ENCODE data around the gene WIPF1.
A peak's percentile ranks its signal among the peaks of the same experiment; 100 is the strongest.

WIPF1 gene

GRCh38 chr2:174563530-174564282 lies 33.9 kb downstream of the WIPF1 start:
- no peak for DNase-seq
- Histone ChIP-seq H3K36me3 (ENCODE audit: control insufficient read depth, insufficient read depth, low read length) (peaks cover 83% of the 10 kb centered on the region), H3K9me3 (ENCODE audit: control insufficient read depth, low read length) (no peaks in the 10 kb centered on the region), H3K4me1 (ENCODE audit: control insufficient read depth, insufficient read depth, low read length, poor library complexity, severe bottlenecking) (no peaks in the 10 kb centered on the region), H3K27ac (ENCODE audit: insufficient read depth, low read length, poor library complexity, severe bottlenecking) (no peak overlapping the region), H3K4me3 (ENCODE audit: insufficient read depth, low read depth, low read length, poor library complexity, severe bottlenecking) (no peak overlapping the region), H3K27me3 (replicated peaks; ENCODE audit: control insufficient read depth, insufficient read depth, low read length, poor library complexity, severe bottlenecking) (no peaks in the 10 kb centered on the region)

DNA sequence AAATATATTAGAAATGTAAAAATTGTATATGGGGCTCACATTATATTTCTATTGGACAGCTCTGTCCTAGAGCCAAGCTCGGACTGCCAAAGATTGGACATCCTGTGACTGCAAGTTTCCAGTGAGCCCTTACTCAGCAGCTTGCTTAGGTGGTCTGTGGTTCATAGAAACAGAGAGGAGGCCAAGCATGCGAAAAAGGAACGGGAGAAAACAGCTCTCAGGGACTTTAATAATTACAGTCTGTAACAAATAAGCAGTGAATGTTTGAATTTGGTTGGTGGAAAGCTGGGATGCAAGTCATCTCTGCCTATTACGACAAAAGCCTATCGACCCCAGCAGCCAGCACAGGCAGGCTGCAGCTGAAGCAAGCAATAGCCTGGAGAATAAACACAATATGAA lies 35.6 kb downstream of the WIPF1 start:
- peaks cover 72% of the 10 kb centered on the region for H3K36me3 ChIP-seq (ENCODE audit: control insufficient read depth, insufficient read depth, low read length)
- H3K4me3 ChIP-seq (ENCODE audit: insufficient read depth, low read depth, low read length, poor library complexity, severe bottlenecking): no peak overlapping the region
- no peak for DNase-seq
- no peaks in the 10 kb centered on the region for H3K27me3 ChIP-seq (replicated peaks; ENCODE audit: control insufficient read depth, insufficient read depth, low read length, poor library complexity, severe bottlenecking)
- H3K9me3 ChIP-seq (ENCODE audit: control insufficient read depth, low read length): no peaks in the 10 kb centered on the region
- no peak overlapping the region for H3K27ac ChIP-seq (ENCODE audit: insufficient read depth, low read length, poor library complexity, severe bottlenecking)
- H3K4me1 ChIP-seq (ENCODE audit: control insufficient read depth, insufficient read depth, low read length, poor library complexity, severe bottlenecking): no peaks in the 10 kb centered on the region

DNA sequence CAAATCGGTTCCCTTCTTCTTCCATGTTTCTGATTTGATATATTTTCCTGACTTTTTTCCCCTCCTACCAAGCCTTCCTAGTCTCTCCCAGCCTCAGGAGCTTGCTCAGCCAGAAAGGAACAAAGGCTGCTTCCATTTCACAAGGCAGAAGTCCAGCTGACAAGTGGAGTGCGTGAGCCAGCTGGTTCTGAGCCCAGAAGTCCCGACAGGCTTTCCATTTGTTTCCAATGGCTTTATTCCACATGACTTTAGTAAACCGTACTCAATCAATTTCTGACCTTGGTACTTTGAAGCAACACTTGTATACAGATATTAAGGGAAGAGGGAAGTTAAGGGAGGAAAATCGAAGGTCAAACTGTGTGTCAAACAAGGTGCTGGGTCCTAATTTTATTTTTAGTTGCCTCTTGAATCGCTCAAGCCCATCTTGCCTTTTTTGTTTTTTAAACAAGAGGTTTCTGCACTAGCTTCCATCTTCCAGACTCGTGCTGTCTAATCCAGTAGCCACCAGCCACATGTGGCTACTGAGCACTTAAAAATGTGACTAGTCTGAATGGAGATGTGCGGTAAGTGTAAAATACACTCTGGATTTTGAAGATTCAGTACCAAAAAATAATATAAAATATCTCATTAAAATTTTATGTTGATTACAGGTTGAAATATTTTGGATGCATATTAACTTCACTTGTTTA lies 36.2 kb downstream of the WIPF1 start:
- Histone ChIP-seq H3K27ac (ENCODE audit: insufficient read depth, low read length, poor library complexity, severe bottlenecking) (no peak overlapping the region), H3K4me1 (ENCODE audit: control insufficient read depth, insufficient read depth, low read length, poor library complexity, severe bottlenecking) (no peaks in the 10 kb centered on the region), H3K27me3 (replicated peaks; ENCODE audit: control insufficient read depth, insufficient read depth, low read length, poor library complexity, severe bottlenecking) (no peaks in the 10 kb centered on the region), H3K4me3 (ENCODE audit: insufficient read depth, low read depth, low read length, poor library complexity, severe bottlenecking) (no peak overlapping the region), H3K9me3 (ENCODE audit: control insufficient read depth, low read length) (no peaks in the 10 kb centered on the region), H3K36me3 (ENCODE audit: control insufficient read depth, insufficient read depth, low read length) (peaks cover 68% of the 10 kb centered on the region)
- no peak for DNase-seq

DNA sequence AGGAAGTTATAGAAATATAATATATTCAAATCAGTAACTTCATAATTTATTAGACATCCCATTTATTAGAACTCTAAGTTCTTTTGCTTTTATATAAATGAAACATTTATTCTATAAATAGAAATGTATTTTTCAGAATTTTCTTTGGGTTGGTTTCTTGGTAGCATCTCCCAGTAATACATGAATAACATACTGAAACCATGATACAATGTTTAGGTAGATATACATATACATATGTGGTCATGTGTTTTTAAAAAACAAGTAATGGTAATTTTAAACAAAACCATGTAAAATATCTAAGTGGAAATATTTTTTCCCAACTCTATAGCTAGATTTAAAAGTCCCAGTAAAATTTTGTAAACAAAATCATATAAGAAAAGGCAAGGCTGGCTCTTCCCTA lies 36.9 kb downstream of the WIPF1 start:
- Histone ChIP-seq H3K27ac (ENCODE audit: insufficient read depth, low read length, poor library complexity, severe bottlenecking) (peak overlapping the region; percentile 28), H3K9me3 (ENCODE audit: control insufficient read depth, low read length) (no peaks in the 10 kb centered on the region), H3K4me3 (ENCODE audit: insufficient read depth, low read depth, low read length, poor library complexity, severe bottlenecking) (no peak overlapping the region), H3K4me1 (ENCODE audit: control insufficient read depth, insufficient read depth, low read length, poor library complexity, severe bottlenecking) (no peaks in the 10 kb centered on the region), H3K36me3 (ENCODE audit: control insufficient read depth, insufficient read depth, low read length) (peaks cover 65% of the 10 kb centered on the region), H3K27me3 (replicated peaks; ENCODE audit: control insufficient read depth, insufficient read depth, low read length, poor library complexity, severe bottlenecking) (no peaks in the 10 kb centered on the region)
- DNase-seq: no peak

DNA sequence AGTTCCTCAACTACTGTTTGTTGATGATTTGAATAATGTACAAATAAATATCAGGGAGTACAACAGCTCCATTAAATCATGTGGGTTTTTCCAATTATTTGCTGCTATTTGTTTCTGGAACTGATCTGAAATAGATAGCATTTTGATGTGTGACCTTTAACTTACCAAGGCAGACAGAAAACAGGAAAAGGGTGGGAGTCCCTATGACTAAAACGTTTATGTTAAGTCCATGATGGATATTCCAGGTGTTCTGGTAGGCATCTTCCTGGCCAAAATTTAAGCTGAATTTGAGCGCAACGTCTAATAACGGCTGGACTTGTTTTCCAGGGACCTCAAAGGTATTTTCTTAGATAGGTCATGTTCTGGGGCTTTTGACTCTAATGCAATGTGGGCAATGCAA lies 41.6 kb downstream of the WIPF1 start:
- Histone ChIP-seq H3K4me1 (ENCODE audit: control insufficient read depth, insufficient read depth, low read length, poor library complexity, severe bottlenecking) (peaks cover 16% of the 10 kb centered on the region), H3K27me3 (replicated peaks; ENCODE audit: control insufficient read depth, insufficient read depth, low read length, poor library complexity, severe bottlenecking) (no peaks in the 10 kb centered on the region), H3K4me3 (ENCODE audit: insufficient read depth, low read depth, low read length, poor library complexity, severe bottlenecking) (no peak overlapping the region), H3K27ac (ENCODE audit: insufficient read depth, low read length, poor library complexity, severe bottlenecking) (no peak overlapping the region), H3K9me3 (ENCODE audit: control insufficient read depth, low read length) (no peaks in the 10 kb centered on the region), H3K36me3 (ENCODE audit: control insufficient read depth, insufficient read depth, low read length) (peaks cover 22% of the 10 kb centered on the region)
- DNase-seq: no peak

- Histone ChIP-seq H3K27me3 (replicated peaks; ENCODE audit: control insufficient read depth, insufficient read depth, low read length, poor library complexity, severe bottlenecking) (no peaks in the 10 kb centered on the region), H3K27ac (ENCODE audit: insufficient read depth, low read length, poor library complexity, severe bottlenecking) (peak overlapping the region; percentile 72)
- no peak for DNase-seq
These were observed 43.0 kb downstream of the WIPF1 start for GRCh38 chr2:174554529-174555150.

DNA sequence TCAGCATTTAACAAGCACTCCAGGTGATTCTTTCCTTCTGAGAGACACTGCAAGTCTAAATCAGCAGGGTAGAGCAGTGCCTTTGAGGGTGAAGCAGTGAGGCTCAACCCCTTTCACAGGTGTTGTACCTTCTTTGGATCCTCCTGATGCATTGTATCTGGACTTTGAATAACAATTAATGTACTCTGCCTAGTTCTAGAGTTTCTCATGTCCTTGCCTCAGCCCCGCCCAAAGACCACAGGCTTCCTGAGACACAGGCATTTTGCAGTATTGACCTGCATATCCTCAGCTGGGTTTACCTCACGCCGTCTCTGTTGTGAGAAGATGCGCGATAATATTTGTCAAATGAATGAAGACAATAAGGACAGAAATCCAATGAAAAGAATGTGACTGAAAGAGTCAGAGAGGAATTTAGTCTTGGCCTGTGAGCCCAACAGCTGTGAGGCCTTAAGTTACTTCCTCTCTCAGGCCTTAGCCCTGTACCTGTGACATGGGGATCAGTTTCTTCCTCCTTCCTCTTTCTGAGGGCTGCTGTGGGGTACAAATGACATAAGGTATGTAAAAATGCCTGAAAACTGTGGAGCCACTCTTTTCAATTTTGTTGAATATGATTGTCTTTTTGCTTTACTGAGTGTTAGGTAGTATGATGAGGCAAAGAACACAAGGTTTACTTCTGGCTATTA lies 43.7 kb downstream of the WIPF1 start:
- no peaks in the 10 kb centered on the region for H3K27me3 ChIP-seq (replicated peaks; ENCODE audit: control insufficient read depth, insufficient read depth, low read length, poor library complexity, severe bottlenecking)
- peak overlapping the region; percentile 72 for H3K27ac ChIP-seq (ENCODE audit: insufficient read depth, low read length, poor library complexity, severe bottlenecking)
- DNase-seq: peak; percentile 16 to 22 (median 17)
- peaks cover 16% of the 10 kb centered on the region for H3K4me1 ChIP-seq (ENCODE audit: control insufficient read depth, insufficient read depth, low read length, poor library complexity, severe bottlenecking)
- H3K4me3 ChIP-seq (ENCODE audit: insufficient read depth, low read depth, low read length, poor library complexity, severe bottlenecking): no peak overlapping the region
- H3K9me3 ChIP-seq (ENCODE audit: control insufficient read depth, low read length): no peaks in the 10 kb centered on the region
- peaks cover 9% of the 10 kb centered on the region for H3K36me3 ChIP-seq (ENCODE audit: control insufficient read depth, insufficient read depth, low read length)

More at GRCh38 chr2:174554529-174555150, 43.0 kb downstream of the WIPF1 start:
- H3K36me3 ChIP-seq (ENCODE audit: control insufficient read depth, insufficient read depth, low read length): peaks cover 11% of the 10 kb centered on the region
- peaks cover 16% of the 10 kb centered on the region for H3K4me1 ChIP-seq (ENCODE audit: control insufficient read depth, insufficient read depth, low read length, poor library complexity, severe bottlenecking)
- H3K4me3 ChIP-seq (ENCODE audit: insufficient read depth, low read depth, low read length, poor library complexity, severe bottlenecking): no peak overlapping the region
- H3K9me3 ChIP-seq (ENCODE audit: control insufficient read depth, low read length): no peaks in the 10 kb centered on the region

GRCh38 chr2:174552880-174553279 lies 44.7 kb downstream of the WIPF1 start:
- no peak overlapping the region for H3K27ac ChIP-seq (ENCODE audit: insufficient read depth, low read length, poor library complexity, severe bottlenecking)
- DNase-seq: no peak
- no peak overlapping the region for H3K4me3 ChIP-seq (ENCODE audit: insufficient read depth, low read depth, low read length, poor library complexity, severe bottlenecking)
- H3K4me1 ChIP-seq (ENCODE audit: control insufficient read depth, insufficient read depth, low read length, poor library complexity, severe bottlenecking): peaks cover 16% of the 10 kb centered on the region
- no peaks in the 10 kb centered on the region for H3K27me3 ChIP-seq (replicated peaks; ENCODE audit: control insufficient read depth, insufficient read depth, low read length, poor library complexity, severe bottlenecking)
- H3K9me3 ChIP-seq (ENCODE audit: control insufficient read depth, low read length): no peaks in the 10 kb centered on the region
- peaks cover 4% of the 10 kb centered on the region for H3K36me3 ChIP-seq (ENCODE audit: control insufficient read depth, insufficient read depth, low read length)

DNA sequence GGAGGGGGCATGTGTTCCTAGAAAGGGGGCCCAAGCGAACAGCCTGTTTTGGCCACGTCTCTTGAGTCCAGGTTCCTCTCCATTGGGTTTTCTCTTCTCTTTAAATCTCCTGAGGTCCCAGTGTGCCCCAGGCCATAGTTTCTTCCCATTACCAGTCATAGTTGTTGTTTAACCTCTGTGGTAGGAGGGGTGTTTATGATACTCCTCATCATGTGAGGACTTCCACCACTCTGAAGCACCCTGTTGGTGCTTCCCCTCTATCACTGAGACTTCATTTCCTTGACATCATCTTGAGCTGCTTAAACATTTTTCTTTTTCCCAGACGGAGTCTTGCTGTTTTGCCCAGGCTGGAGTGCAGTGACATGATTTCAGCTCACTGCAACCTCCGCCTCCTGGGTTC lies 45.9 kb downstream of the WIPF1 start:
- Histone ChIP-seq H3K27ac (ENCODE audit: insufficient read depth, low read length, poor library complexity, severe bottlenecking) (no peak overlapping the region), H3K4me1 (ENCODE audit: control insufficient read depth, insufficient read depth, low read length, poor library complexity, severe bottlenecking) (peaks cover 16% of the 10 kb centered on the region), H3K9me3 (ENCODE audit: control insufficient read depth, low read length) (no peaks in the 10 kb centered on the region), H3K4me3 (ENCODE audit: insufficient read depth, low read depth, low read length, poor library complexity, severe bottlenecking) (no peak overlapping the region), H3K36me3 (ENCODE audit: control insufficient read depth, insufficient read depth, low read length) (peaks cover 4% of the 10 kb centered on the region), H3K27me3 (replicated peaks; ENCODE audit: control insufficient read depth, insufficient read depth, low read length, poor library complexity, severe bottlenecking) (no peaks in the 10 kb centered on the region)
- DNase-seq: no peak
